Measurements from ENCODE around the gene CAND1.

The CAND1 gene

DNA sequence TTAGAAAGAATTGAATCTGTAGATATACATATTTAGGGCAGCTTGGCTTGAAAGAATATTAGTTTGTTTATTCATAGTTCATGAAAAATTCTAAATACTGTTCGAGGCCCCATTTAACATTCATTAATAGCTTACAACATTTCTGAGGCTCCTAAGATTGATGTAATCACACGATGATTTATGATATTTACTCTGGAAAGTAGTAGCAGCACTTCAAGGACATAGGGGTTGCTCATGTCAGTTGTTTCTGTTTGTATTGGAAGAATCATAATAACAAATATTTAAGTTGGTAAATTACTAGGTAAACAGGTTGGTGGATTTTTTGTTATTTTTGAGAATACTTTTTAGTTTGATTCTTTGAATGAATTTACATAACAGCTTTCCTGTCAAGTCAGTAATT, 30.4 kb downstream of the CAND1 start:
- H3K27ac ChIP-seq = peak overlapping the region; percentile 23
- no peak for TF ChIP-seq CTCF (conservative IDR thresholded peaks at IDR 0.05)

GRCh38 chr12:67299926-67300325, 30.8 kb downstream of the CAND1 start:
- no peak for TF ChIP-seq CTCF (conservative IDR thresholded peaks at IDR 0.05)
- H3K27ac ChIP-seq = peak overlapping the region; percentile 23

DNA sequence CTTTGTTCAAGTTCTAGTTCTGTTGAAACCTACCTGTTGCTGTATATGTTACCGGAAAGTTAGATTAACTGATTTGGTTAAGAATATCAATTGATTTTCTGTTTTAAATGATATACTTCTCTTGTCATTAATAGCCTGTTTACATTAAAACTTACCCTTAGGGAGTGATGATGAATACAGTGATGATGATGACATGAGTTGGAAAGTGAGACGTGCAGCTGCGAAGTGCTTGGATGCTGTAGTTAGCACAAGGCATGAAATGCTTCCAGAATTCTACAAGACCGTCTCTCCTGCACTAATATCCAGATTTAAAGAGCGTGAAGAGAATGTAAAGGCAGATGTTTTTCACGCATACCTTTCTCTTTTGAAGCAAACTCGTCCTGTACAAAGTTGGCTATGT, 33.0 kb downstream of the CAND1 start:
- no peak overlapping the region for H3K27ac ChIP-seq
- TF ChIP-seq CTCF (conservative IDR thresholded peaks at IDR 0.05) = no peak

DNA sequence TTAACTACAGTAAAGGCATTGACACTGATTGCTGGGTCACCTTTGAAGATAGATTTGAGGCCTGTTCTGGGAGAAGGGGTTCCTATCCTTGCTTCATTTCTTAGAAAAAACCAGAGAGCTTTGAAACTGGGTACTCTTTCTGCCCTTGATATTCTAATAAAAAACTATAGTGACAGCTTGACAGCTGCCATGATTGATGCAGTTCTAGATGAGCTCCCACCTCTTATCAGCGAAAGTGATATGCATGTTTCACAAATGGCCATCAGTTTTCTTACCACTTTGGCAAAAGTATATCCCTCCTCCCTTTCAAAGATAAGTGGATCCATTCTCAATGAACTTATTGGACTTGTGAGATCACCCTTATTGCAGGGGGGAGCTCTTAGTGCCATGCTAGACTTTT, 36.4 kb downstream of the CAND1 start:
- H3K27ac ChIP-seq = no peak overlapping the region
- TF ChIP-seq CTCF (conservative IDR thresholded peaks at IDR 0.05) = no peak

DNA sequence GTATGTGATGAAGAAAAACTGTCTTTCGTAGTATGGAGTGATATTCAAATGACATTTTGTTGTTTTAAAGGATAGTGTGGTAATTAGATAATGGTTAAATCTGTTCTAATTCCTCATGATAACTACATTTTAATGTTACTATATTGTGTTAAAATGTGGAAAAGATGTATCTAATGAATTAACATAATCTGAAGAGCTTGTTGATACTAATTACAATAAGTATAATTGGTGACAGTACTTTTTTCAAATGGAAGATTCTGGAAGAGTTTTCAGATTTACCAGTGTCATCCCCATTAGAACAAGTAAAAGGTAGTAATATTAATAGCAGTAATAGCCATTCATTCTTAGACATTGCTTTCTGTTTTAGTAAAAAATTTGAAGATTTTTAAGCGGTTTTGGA, 37.6 kb downstream of the CAND1 start:
- no peak overlapping the region for H3K27ac ChIP-seq
- TF ChIP-seq CTCF (conservative IDR thresholded peaks at IDR 0.05) = no peak

DNA sequence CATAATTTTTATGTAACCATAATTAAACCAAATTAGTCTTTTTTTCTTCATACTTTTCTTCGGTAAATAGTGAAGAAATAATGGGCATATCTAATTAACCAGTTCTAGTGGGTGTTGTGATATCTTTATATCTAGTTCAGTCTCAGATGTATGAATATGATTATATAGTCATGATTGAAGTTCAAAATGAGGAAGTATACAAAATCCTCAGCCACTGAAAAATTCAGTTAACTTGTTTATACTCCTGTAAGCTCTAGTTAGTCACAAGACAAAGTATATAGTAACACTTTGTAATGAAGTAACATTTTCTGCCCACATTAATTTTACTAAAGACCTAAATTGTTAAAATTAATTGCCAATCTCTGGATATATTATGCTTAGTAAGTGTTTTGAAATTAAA, 46.5 kb downstream of the CAND1 start:
- no peak overlapping the region for H3K27ac ChIP-seq
- TF ChIP-seq CTCF (conservative IDR thresholded peaks at IDR 0.05) = no peak

DNA sequence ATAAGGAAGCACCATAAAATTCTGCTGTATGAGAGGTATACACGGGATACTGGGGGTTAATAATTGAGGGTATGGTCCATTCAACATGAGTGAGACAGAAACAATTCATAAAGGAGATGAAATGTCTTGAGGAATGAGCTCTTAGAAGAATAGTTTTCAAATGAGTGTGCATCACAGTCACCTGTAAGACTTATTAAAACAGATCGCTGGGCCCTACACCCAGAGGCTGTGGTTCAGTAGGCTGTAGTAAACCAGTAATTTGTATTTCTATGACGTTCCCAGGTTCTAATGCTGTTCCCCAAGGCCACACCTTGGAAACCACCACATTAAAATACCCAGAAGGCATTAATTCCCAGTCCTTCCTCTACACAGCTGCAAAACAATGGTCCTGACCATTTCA, 49.6 kb downstream of the CAND1 start:
- no peak overlapping the region for H3K27ac ChIP-seq
- TF ChIP-seq CTCF (conservative IDR thresholded peaks at IDR 0.05) = no peak

GRCh38 chr12:67319936-67320335, 50.8 kb downstream of the CAND1 start:
- no peak for TF ChIP-seq CTCF (conservative IDR thresholded peaks at IDR 0.05)
- no peak overlapping the region for H3K27ac ChIP-seq

All from VCaP (cell line).